Measurements from ENCODE around the gene KLRD1.

DNA sequence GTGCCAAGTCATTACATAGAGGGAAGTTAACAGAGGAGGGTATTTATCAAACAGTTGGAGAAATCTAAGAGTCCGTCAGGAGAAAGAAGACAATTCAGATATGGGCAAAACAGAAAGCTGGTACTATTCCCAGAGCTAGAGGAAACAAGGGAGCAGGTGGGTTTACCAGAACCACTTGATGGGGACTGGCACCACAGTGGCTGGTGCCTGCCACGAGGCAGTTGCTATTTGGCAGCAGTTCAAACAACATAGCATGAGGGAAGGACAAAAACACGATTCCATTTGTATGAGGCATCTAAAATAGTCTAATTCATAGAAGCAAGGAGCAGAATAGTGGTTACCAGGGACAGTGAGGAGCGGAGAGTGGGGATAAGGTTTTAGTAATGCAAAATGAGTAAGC is 24.6 kb upstream of the KLRD1 start:
- TF ChIP-seq POLR2A (IDR thresholded peaks at IDR 0.05): no peak
- TF ChIP-seq, protein P1, sequence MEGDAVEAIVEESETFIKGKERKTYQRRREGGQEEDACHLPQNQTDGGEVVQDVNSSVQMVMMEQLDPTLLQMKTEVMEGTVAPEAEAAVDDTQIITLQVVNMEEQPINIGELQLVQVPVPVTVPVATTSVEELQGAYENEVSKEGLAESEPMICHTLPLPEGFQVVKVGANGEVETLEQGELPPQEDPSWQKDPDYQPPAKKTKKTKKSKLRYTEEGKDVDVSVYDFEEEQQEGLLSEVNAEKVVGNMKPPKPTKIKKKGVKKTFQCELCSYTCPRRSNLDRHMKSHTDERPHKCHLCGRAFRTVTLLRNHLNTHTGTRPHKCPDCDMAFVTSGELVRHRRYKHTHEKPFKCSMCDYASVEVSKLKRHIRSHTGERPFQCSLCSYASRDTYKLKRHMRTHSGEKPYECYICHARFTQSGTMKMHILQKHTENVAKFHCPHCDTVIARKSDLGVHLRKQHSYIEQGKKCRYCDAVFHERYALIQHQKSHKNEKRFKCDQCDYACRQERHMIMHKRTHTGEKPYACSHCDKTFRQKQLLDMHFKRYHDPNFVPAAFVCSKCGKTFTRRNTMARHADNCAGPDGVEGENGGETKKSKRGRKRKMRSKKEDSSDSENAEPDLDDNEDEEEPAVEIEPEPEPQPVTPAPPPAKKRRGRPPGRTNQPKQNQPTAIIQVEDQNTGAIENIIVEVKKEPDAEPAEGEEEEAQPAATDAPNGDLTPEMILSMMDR (IDR thresholded peaks at IDR 0.05): no peak

All from lower leg skin (tissue), 3 donors.